NCI-H2171 (cell line): Measurements from ENCODE around the gene FIGNL1.
"Not testable (repeated sequence)": the region's sequence is repeated elsewhere in the genome, so short reads cannot be mapped to it uniquely, and the experiment has no call there.

Experiments used
- DNase-seq: peaks from one replicate; lab custom pipeline; 2025; lab: John Stamatoyannopoulos, UW

The FIGNL1 gene

DNA sequence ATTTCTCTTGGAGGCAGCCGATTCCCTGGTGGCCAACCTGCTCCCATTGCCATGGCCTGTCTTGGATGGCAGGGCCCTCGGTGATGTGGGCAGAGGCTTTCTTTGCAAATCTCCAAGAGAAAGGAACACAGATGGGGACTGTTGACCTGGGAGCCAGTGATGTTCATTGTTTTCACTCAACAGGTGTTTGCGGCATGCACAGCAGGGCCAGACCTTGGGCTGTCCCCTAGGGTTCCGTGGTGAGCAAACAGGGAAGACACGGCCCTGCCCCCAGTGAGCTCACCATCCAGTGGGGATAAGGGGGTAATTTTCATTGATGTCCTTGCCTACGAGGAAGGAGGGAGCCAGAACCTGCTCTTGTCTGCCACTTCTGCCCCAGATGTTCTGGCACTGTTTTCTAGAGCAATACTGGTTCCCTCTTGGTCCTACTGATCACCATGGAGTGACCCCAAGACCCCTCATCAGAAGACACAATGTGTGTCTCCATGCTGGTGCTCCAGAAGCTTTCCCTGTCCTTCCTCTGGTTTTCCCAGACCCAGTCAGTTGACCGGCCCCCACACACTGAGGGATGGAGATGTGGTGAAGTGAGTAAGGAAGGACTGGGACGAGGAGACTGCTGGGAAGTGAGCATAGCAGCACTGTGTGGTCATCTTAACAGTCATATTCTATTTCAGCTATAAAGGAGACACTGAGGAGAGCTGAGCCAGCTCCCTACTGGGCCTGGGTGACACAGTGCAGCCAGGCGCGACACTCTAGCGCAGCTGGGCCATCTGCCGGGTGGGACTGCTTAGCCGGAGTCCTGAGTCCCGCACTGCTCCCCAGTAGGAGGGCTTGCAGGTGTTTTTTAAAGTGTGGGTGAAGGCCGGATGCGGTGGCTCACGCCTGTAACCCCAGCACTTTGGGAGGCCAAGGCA lies 20.4 kb upstream of the FIGNL1 start:
- DNase-seq, result peak; percentile 8

DNA sequence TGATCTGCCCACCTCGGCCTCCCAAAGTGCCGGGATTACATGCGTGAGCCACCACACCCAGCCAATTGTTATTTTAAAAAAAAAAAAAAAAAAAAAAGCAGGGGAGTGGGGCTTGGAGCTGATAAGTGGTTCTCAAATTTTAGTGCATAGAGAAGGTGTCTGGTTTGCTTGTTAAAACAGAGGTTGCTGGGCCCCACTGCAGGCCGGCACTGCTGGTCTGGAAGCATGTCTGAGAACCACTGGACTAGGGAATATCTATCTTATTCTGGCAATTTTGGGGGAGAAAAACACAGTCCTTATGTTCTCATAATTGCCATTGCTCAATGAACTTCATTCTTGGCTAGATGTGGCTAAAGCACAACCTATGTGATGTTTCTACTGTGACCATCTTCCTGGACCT lies 19.0 kb upstream of the FIGNL1 start:
- no peak for DNase-seq

DNA sequence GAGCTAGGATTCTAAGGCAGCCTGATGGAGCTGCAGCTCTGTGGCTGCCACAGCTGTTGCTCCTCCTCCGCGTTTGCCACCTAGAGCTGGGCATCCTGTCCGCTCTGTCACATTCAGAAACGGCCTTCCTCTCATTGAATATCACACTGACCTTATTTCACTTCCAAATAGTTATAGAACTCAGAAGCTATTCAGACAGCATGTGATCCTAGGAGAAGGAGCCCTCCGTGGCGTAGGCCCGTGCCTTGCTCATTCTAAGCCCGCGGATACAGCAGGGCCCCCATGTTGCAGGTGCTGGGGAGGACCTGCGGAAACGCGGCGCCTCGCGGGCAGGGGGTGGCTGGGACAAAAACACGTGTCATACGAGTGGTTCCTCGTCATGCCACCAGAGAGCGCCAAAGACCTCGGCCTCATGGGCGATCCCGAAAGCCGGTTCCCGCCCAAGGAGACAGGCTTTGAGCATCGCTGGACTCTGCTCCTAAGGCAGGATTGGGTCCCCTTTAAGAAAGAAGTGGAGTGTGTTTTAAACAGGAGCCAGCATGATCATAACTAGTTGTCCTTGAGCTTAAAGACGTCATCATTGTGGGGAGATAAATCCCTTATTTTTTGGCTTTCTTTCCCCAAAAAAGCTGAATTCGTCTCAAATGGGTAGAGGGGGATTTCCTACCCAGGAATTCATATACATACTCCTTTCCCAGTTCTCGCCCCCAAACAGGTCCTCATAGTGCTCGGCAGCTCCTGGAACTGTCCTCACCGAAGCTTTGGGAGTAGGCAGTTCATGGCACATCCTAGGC lies 17.9 kb upstream of the FIGNL1 start:
- DNase-seq, result peak; percentile 51

DNA sequence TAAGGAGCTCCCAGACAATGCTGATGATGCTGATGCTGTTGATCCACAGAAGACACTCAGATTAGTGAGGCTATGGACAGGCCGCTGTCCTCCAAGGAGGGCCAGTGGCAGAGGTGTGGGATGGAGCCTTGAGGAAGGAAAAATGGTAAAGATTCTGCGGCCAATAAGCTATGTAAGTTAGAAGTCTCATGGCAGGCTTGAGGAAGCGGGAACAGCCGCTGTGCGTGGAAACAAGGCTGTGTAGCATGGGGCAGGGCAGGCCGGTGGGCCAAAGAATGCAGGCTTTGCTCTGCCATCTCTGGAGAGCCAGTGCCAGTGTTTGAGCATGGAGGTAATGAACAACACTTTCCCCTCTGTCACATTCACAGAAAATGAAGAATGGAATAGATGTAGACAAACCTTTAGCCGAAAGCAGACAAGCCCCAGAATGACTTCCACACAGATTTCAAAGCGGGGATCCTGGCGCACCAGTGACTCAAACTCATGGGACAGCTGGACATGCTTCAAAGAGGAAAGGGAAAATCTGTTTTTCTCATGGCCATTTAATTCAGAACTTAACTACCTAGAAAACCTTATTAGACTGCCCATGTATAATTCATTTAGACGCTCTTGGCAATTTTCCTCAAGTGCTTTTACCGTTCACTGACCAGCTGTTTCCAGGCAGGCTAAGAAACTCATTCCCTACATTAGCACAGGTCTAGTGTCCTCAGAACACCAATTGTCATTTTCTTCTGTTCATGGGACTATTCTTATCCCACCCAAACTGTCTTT lies 16.9 kb upstream of the FIGNL1 start:
- no peak for DNase-seq

GRCh38 chr7:50463035-50463434 lies 12.9 kb upstream of the FIGNL1 start:
- DNase-seq, result peak; percentile 6

DNA sequence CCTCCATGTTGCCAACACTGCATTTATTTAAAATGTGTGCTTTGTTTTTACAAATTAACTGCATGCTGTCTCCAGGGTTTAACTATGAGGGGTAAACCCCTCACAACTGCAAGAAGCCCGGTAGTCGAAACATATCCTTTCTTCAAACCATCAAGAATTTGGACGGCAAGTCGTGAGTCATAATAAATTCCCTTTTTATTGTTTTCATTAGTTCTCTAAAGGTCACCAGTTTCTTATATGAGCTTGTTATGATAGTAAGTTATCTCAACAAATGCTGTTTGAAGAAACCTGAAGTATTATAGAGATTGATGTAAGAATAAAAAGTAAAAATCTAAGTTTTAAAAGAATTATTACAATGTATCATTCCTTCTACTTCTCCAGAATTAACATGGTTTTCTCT lies 12.2 kb upstream of the FIGNL1 start:
- DNase-seq, result no peak

DNA sequence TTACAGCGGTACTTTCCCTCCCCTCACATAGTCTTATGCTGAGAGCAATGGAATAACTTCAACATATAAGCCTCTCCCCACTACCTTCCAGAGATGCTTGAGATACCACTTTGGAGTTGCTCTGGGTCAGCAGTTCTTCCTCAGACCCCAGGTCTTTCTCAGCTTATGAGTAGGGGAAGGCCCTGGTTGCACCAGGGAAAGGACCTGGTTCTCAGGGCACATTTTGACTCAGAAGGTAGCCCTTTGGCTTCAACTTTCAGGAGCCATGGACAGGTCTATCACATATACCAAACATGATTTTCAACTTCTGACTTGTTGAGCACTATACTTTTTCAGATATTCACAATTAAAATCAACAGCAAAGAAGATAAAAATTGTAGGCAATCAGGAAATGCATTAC lies 11.5 kb upstream of the FIGNL1 start:
- DNase-seq, result no peak

GRCh38 chr7:50459183-50459582 lies 9.0 kb upstream of the FIGNL1 start:
- not testable (repeated sequence) for DNase-seq

DNA sequence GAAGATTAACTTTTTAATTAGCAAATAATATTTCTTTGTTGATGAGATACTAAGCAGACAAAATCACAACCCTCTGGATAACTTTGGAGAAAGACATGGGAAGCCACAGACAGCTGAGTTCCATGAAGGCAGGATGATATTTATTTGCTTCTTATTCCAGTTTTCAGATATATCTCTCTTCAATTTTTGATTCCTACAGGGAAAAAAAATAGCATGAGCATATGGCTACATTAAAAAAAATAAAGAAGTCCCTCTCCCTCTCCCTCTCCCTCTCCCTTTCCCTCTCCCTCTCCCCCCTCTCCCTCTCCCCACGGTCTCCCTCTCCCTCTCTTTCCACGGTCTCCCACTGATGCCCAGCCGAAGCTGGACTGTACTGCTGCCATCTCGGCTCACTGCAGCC lies 8.5 kb upstream of the FIGNL1 start:
- DNase-seq, result not testable (repeated sequence)

- DNase-seq, result no peak
These were observed 6.4 kb upstream of the FIGNL1 start for GRCh38 chr7:50456371-50457123.

GRCh38 chr7:50455658-50456057 lies 5.5 kb upstream of the FIGNL1 start:
- DNase-seq, result no peak

DNA sequence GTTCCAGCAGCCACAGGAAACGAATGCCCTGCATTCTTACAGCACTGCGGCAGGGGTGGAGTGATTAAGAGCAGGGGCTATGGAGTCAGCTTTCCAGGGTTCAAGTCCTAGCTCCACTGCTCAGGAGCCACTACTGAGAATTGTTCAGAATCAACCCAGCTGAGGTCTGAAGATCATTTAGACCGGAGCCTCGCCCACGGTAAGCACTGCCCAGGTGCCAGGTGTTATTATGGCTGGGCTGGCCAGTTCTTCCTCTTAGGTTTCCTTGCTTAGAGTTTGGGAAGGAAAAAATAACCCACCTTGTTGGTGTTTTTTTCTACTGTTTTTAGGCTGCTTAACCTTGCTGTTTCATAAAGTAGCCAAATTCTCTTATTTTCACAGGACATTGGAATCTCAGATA lies 4.8 kb upstream of the FIGNL1 start:
- DNase-seq, result no peak

DNA sequence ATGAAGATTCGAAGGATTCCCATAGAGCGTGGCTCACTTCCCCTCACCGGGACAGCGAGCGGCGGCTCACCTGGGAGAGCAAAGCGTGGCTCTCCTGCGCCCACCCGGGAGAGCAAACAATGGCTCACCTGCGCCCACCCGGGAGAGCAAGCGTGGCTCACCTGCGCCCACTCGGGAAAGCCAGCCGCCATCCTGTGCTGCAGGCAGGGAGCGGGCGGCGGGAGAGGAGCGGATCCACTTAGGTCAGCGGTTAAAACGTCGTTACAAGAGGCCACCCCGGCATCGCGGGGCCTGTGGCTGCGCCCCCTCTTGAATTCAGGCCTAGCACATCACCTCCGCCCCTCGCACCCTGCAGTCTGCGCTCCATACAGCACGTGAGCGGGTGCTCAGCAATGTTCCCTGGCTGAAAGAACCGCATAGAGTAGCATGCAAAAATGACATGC lies 461 bp upstream of the FIGNL1 start:
- DNase-seq, result no peak

GRCh38 chr7:50449501-50449880 lies 659 bp downstream of the FIGNL1 start:
- DNase-seq, result no peak

- DNase-seq, result no peak
These were observed 1.3 kb downstream of the FIGNL1 start for GRCh38 chr7:50448823-50449222.

DNA sequence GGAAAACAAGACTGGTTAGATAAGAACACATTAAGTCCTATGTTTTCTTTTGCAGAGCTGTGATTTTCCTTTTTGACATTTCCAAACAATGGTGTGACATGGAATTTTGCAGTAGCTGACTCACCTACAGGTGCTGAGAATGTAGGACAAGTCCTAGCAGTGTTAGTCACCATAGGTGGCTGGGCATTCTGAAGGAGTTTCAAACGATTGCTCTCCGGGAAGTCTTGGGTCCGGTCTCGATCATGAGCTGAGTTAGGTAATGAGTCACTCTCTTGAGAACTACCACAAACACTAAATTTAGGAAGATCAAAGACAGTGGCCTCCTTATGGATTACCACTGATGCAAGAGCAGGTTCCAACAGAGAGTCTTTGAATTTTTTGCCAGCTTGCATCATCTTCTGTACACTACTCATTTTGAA lies 3.6 kb downstream of the FIGNL1 start:
- DNase-seq, result no peak

DNA sequence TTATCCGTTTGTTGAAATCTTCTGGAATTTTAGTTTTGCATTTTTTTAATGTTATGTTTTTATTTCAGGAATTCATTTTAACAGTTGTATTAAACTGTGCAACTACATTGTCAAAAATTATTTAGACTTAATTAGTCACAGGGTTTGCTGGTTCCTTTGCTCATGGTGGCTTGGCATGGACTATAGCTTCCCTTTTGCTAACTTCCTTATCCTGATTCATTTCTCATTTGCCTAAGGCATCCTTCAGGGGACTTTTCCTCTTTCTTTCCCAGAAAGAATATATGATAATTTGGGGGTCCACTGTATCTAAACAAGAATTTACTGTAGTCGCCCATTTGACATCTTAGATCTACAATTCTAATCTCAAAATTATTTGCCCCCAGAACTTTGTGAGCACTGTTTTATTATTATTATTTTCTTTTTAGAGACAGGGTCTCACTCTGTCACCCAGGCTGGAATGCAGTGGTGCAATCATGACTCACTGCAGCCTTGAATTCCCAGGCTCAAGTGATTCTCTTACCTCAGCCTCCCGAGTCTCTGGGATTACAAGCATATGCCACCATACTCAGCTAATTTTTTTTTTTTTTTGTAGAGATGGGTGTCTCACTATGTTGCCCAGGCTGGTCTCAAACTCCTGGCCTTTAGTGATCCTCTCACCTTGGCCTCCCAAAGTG lies 13.9 kb downstream of the FIGNL1 start:
- no peak for DNase-seq

DNA sequence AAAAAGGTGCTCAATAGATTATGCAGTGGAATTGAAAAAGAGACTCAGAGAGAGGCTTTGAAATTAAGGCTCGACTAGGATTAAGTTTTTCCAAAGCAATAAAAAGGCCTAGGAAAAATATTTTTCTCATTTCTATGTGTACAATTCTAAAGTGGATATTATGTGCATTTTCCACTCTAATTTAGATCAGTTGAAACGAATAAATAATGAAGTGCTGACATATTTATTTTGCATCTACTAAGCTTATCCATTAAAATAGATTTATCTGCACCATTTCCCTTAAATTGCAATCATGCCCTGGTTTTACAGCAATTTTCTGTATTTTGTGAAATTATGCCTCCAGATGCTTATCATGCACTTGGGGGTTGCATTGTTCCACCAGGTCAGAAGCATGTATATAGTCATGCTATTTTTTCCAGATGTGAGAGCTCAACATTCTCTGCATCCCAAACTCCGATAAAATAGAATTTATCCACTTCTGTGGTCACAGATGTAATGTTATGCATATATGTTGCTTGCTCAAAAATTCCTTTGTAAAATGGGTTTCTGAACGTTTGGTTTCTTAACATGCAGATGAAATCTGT lies 18.3 kb downstream of the FIGNL1 start:
- no peak for DNase-seq

DNA sequence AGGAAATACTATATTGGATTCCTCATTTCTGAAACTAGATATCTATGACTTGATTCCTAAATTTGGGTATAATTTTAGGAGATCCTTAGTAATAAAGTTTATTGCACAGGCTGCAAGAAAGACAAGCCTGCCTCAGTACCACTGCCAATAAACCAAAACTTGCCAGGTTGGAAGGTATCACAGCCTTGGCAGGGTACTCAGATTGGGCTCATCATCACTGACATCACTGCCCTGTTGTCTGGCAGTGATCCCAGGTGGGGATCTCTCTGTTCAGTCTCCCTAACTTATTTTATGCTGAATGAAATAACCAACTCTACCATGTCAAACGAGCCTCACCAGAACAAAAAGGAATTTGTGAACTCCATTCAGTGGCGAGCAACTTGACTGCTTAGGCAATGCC lies 18.8 kb downstream of the FIGNL1 start:
- no peak for DNase-seq

DNA sequence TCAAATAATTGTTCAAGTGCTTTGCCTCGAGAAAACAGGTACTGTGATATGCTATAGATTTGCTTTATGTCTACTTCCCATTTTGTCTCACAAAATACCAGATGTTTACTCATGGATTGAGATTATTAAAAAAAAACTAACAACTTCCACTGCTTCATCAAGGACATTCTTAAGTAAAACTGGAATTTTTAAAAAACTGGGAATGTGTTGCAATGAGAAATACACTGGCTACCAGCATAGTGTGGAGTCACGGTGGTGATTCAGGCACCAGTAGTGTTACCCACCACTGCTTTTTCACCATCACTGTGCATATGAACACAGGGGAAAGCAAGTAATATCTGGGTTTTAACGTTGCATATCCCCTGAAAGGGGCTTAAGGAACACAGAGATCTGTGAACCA lies 21.2 kb downstream of the FIGNL1 start:
- no peak for DNase-seq

DNA sequence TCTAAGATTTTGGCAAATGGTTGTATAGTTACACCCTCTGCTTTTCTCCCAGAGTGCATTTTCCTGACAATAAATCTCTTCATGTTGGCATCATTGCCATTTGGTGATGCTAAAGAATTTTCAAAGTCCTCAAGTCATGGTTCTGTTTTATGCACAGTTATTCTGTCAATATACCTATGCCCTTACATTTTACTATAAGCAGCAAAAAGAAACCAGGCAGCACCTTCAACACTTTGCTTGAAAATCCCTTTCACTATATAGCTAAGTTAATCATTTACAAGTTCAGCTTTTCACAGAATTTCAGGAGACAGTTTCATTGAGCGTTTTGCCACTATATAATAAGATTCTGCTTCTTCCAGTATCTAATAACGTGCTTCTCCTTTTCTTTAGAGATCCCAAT lies 22.6 kb downstream of the FIGNL1 start:
- DNase-seq, result no peak
